ENCODE results near the gene ACTN1.

ACTN1 gene

GRCh38 chr14:68948686-68949600, 30.2 kb downstream of the ACTN1 start:
- DNase-seq, result no peak

- no peak for DNase-seq
Observed at GRCh38 chr14:68947802-68948201, 31.3 kb downstream of the ACTN1 start.

- DNase-seq, result no peak
Observed at GRCh38 chr14:68946489-68946822, 32.6 kb downstream of the ACTN1 start.

GRCh38 chr14:68945585-68946488, 33.3 kb downstream of the ACTN1 start:
- DNase-seq, result no peak

GRCh38 chr14:68945190-68945584, 33.9 kb downstream of the ACTN1 start:
- DNase-seq, result no peak

GRCh38 chr14:68944162-68944561, 34.9 kb downstream of the ACTN1 start:
- no peak for DNase-seq

- no peak for DNase-seq
Observed at GRCh38 chr14:68943107-68943506, 36.0 kb downstream of the ACTN1 start.

GRCh38 chr14:68942296-68943035, 36.6 kb downstream of the ACTN1 start:
- no peak for DNase-seq

- peak; percentile 97 for DNase-seq
Observed at GRCh38 chr14:68941820-68942219, 37.3 kb downstream of the ACTN1 start.

GRCh38 chr14:68940614-68941185, 38.4 kb downstream of the ACTN1 start:
- DNase-seq, result no peak

- DNase-seq, result peak; percentile 98
Observed at GRCh38 chr14:68939893-68940613, 39.0 kb downstream of the ACTN1 start.

- no peak for DNase-seq
Observed at GRCh38 chr14:68939181-68939892, 39.8 kb downstream of the ACTN1 start.

- no peak for DNase-seq
Observed at GRCh38 chr14:68938271-68939150, 40.6 kb downstream of the ACTN1 start.

GRCh38 chr14:68937471-68938270, 41.4 kb downstream of the ACTN1 start:
- peak; percentile 77 for DNase-seq

GRCh38 chr14:68936980-68937379, 42.1 kb downstream of the ACTN1 start:
- DNase-seq, result no peak

GRCh38 chr14:68936476-68936875, 42.6 kb downstream of the ACTN1 start:
- DNase-seq, result no peak

GRCh38 chr14:68935761-68936214, 43.3 kb downstream of the ACTN1 start:
- no peak for DNase-seq

GRCh38 chr14:68934066-68934465, 45.0 kb downstream of the ACTN1 start:
- no peak for DNase-seq

GRCh38 chr14:68932686-68933085, 46.4 kb downstream of the ACTN1 start:
- no peak for DNase-seq

All from islet precursor cell (in vitro differentiated cells).